AG08396 (cell line): ENCODE data around the gene DCX.
"Not testable (repeated sequence)": the region's sequence is repeated elsewhere in the genome, so short reads cannot be mapped to it uniquely, and the experiment has no call there.

ENCODE experiments used
- DNase-seq: peaks from one replicate; pipeline ENCODE4 v3.0.0; 2012; ENCODE audit warnings: low spot score, mixed read lengths

The DCX gene

GRCh38 chrX:111372086-111372485, 39.9 kb downstream of the DCX start:
- DNase-seq: no peak

GRCh38 chrX:111365770-111366325, 46.1 kb downstream of the DCX start:
- DNase-seq: no peak

- DNase-seq: no peak
Observed at GRCh38 chrX:111363741-111364140, 48.3 kb downstream of the DCX start.

DNA sequence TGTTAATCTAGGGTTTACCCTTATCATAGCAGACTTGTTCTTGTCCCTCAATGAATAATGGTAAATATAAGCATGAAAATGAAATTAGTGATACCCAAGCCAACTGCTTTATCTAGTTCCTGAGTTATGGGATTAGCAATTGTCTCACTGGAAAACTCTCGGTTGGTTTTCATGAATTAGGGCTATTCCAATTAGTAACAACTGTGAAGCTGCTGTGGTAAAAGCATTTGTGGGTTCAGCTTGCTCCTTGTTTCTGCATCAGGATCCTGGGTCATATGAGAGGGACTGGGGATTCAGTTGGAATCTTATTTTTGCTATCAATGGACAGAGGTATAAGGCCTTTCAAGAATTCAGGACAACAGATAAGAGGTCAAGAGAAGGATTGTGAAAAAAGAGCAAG, 50.2 kb downstream of the DCX start:
- DNase-seq: no peak

GRCh38 chrX:111360839-111361238, 51.2 kb downstream of the DCX start:
- DNase-seq: no peak

DNA sequence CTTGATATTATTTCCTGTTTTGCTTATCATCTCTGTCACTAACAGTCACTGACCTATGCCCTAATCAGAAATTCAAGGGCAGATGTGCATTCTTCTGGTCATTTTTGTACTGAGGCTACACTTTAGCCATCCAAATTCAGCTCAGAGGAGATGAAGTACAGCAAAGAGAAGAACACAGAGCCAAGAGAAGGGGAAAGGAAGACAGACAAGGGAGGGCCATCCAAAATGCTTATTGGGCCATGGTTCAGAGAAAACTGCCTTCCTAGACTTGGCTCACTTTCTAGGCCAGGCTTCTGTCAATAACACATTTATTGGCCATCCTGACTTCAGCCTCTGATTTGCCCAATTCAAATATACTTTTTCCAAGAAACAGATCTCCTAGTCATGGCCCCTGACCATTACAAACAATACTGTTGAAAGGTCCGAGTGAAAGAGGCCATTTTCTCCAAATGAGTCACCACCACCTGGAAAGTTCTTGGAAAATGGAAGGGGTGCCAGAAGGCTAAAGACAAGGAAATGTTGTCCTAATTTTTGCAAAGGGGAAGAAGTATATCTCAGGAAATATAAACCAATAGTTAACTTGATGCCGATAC, 56.4 kb downstream of the DCX start:
- DNase-seq: no peak

GRCh38 chrX:111354496-111354895, 57.5 kb downstream of the DCX start:
- DNase-seq: no peak

- DNase-seq: no peak
Observed at GRCh38 chrX:111353793-111354192, 58.2 kb downstream of the DCX start.

GRCh38 chrX:111352424-111352823, 59.6 kb downstream of the DCX start:
- peak; percentile 5 for DNase-seq

DNA sequence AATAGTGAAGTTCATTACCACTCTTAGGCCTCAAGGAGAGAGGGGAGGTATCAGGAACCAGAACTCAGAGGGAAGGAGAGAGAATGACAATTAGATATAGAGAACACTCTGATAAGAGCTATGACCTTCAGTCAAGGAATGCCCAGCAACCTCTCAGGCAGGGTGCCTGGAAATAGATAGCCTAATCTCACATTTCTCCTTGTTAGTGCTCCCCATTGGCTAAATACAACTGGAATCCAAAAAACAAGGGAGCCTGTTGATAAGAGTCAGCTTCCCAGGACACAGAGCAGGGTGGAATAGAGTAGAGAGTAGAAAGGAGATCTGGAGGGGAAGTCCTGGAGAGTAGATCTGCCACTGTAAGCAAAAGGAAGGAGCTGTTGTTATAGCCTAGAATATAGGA, 62.1 kb downstream of the DCX start:
- DNase-seq: no peak

DNA sequence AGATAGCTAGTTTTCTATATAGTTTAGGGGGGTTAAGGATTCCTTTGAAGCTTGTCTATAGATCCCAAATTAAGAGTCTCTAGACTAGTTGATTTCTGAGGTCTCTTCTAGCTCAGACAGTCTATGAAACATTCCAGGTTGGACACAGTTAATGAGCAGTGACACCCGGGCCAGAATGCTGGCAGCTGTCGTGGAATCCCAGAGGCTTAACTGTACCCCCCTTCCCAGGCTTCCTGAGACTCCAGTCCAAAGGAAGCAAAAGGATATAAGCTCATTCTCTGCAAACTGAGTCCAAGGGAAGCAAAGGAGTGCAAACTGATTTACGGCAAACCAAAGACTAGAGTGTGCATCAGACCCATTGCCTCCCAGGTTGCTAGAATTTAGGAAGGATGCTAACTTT, 62.9 kb downstream of the DCX start:
- no peak for DNase-seq

DNA sequence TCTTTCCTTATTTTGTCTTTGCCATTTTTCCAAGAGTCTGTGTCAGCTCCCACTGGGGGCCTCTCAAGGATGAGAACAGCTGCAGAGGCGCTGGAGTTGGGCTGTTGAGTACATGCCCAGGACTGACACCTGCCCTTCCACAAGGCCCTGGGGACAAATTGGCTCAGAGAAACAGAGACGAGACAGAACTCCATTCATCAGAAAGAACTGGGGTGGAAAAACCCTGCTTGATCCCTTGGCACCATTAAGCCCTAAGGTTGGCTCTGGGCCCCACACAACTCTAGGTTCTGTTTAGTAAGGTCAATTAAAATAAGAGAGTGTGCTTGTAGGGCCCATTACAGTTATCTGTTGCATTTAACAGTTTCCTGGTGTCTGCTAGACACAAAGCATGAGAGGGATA, 63.6 kb downstream of the DCX start:
- DNase-seq: no peak

DNA sequence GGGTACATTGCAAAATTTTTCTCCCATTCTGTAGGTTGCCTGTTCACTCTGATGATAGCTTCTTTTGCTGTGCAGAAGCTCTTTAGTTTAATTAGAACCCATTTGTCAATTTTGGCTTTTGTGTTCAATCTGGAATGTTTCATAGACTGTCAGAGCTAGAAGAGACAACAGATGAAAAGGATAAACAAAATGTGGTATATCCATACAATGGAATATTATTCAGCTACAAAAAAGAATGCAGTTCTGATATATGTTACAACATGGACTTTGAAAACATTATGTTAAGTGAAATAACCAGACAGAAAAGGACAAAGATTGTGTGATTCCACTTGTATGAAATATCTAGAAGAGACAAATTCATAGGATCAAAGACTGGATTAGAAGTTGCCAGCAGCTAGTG, 65.8 kb downstream of the DCX start:
- DNase-seq: not testable (repeated sequence)

DNA sequence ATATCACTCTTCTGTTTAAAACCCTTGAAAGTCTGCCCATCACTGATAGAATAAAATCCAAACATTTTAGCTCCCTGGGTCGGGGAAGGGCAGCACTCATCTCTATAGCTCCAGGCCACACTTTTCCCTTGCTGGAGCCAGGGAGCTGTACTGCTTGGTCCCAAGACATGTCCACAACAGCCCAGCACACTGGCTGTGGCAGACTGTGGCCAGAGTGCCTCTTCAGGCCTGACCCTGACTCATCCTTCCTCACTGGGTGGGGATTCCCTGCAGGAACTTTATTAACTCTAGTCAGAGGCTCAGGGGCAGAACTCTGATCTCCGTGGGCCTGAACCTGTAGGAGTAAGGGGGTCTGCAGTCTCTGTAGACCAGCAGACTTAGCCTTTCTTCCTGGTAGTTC, 71.9 kb downstream of the DCX start:
- DNase-seq: no peak

DNA sequence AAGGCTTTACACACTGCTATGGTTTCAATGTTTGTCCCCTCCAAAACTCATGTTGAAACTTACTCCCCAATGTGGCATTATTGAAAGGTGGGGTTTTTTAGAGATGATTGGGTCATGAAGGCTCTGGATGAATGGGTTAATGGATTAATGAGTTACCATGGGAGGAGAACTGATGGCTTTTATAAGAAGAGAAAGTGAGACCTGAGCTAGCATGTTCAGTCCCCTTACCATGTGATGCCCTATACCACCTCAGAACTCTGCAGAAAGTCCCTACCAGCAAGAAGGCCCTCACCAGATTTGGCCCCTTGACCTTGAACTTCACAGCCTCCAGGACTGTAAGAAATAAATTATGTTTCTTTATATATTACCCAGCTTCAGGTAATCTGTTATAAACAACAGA, 72.8 kb downstream of the DCX start:
- no peak for DNase-seq

- no peak for DNase-seq
Observed at GRCh38 chrX:111338095-111338698, 73.8 kb downstream of the DCX start.

GRCh38 chrX:111337067-111337637, 74.8 kb downstream of the DCX start:
- no peak for DNase-seq

- no peak for DNase-seq
Observed at GRCh38 chrX:111336141-111336540, 75.9 kb downstream of the DCX start.

DNA sequence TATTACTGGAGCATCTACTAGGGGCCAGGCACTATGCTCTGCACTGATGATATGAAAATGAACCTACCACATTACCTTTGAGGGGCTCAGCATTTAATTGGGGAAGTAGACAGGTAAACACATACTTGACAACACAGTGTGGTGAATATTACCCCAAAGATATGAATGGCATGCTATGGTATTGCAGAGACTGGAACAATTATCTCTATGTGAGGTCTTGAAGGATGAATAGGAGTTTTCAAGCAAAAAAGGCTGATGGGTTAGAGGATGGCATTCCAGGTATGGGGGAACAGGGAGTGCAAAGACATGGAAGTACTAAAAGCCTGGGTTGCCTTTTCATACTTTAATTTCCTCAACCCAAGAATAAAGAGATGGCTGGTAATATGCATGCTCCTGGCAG, 82.6 kb downstream of the DCX start:
- DNase-seq: no peak

DNA sequence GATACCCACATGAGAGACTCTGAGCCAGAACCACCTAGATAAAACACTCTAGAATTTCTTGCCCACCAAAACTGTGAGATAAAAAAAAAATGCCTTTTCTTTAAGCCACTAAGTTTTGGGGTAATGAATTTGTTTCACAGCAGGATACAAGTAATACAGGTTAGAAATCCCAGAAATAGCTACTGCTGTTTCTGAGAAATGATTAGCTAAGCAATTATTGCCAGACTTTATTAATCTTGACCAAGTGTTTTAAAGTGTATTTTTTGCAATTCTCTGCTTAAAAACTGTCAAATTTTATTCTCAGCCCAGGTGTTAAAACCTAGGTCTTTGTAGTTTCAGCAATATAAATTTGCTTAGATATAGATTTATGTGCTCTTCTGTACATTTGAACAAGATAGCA, 83.1 kb downstream of the DCX start:
- DNase-seq: no peak

GRCh38 chrX:111322231-111322855, 89.6 kb downstream of the DCX start:
- no peak for DNase-seq

DNA sequence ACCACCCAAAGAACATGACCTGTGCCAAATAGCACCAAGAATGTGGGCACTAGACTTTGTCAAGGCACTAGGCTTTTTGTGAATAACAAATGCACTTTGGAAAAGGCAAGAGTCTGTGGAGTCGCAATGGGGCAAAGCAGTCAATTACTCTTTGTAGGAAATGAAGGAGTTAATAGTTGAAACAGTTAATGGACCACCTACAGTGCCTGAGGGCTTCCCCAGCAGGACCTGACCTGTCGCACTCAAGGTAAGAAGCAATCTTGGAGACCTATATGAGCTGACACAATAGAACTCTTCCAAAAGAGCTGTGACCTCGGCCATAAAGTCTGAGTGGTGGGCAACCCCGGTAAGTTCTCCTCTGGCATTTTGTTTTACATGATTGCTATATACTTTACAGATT, 92.5 kb downstream of the DCX start:
- no peak for DNase-seq

DNA sequence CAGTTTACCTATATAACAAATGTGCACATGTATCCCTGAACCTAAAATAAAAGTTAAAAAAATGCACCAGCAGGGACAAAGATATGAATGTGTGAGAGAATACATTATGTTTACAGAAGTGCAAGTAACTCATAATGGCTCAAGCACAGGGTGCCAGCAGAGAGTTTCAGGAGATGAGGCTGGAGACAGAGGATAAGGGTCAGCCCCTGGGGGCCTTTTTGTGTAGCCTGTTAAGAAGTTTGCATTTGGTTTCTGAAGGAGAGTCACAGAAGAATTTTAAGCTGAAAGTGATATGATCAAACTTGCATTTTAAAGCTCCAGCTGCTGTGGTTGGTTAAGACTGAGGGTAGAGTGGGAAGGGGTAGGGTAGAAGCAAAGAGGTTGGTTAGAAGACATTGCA, 93.1 kb downstream of the DCX start:
- no peak for DNase-seq
